A673 (cell line): ENCODE measurements around the gene CYTH4.

Experiments
- EZH2 ChIP-seq: fragments of 200-600 bp; sonication (generic); IDR thresholded peaks from 2 replicates; pipeline ENCODE4 v1.6.1; 2017; ENCODE audit warnings: borderline replicate concordance, low read depth, mild to moderate bottlenecking, mixed read lengths, antibody characterized with exemption, low read length; ENCODE audit not compliant: poor library complexity, severe bottlenecking
- TF ChIP-seq, protein P1 (sequence below): fragments of 300-800, 200-600 bp; sonication (generic); conservative IDR thresholded peaks from 2 replicates; pipeline ENCODE4 v1.5.1; 2017; ENCODE audit warnings: low read depth, mild to moderate bottlenecking, antibody characterized with exemption, low read length, moderate library complexity, mixed read lengths

DNA sequence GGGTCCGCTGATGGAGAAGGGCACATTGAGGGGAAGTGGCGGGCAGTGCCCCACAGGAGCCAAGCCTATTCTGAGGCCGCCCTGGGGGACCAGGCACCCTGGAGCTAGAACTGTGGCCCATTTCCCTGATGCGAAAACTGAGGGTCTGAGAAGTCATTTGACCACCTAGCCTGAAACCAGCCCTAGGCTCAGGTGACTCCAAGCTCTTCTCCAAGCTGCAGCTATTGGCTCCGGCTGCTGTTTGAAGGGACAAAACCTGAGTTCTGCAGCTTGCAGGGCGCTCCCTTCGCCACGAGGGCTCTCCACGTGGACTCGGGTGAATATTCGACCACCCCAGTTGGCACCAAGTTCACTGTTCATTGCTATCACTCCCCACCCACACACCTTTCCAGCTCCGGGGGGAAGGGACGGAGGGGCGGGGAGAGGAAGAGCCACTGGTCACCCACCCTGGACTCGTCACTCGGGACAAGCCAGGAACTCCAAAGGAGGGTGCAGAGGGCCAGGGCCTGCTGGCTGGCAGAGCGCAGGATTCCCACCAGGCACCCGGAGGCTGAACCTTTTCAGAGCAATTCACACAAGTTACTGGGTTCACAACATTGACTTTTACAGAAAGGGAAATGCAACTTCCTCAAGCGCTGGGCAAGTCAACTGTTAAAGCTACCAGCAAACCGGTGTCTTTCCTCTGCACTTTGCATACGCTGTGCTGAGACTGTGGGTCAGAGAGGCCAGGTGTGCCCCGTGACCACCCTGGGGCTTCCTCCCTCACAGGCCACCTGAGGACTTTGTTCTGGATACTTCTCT is 37.2 kb upstream of the CYTH4 start:
- TF ChIP-seq, protein P1, sequence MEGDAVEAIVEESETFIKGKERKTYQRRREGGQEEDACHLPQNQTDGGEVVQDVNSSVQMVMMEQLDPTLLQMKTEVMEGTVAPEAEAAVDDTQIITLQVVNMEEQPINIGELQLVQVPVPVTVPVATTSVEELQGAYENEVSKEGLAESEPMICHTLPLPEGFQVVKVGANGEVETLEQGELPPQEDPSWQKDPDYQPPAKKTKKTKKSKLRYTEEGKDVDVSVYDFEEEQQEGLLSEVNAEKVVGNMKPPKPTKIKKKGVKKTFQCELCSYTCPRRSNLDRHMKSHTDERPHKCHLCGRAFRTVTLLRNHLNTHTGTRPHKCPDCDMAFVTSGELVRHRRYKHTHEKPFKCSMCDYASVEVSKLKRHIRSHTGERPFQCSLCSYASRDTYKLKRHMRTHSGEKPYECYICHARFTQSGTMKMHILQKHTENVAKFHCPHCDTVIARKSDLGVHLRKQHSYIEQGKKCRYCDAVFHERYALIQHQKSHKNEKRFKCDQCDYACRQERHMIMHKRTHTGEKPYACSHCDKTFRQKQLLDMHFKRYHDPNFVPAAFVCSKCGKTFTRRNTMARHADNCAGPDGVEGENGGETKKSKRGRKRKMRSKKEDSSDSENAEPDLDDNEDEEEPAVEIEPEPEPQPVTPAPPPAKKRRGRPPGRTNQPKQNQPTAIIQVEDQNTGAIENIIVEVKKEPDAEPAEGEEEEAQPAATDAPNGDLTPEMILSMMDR = no peak
- no peak for TF ChIP-seq EZH2
